HCT116 (cell line): Measurements from ENCODE around the gene SMIM35.

Source experiments
- ELF1 ChIP-seq: IDR thresholded peaks from 2 replicates; pipeline ENCODE4 v1.6.1; 2012; ENCODE audit warnings: low read depth, borderline replicate concordance
- EZH2 ChIP-seq: fragments of 200-600 bp; sonication (generic); IDR thresholded peaks from 2 replicates; pipeline ENCODE4 v1.6.1; 2017; ENCODE audit warnings: antibody characterized with exemption, mixed run types
- JUND ChIP-seq: IDR thresholded peaks from 2 replicates; pipeline ENCODE4 v1.6.1; 2012
- MAX ChIP-seq: IDR thresholded peaks from 2 replicates; pipeline ENCODE4 v1.6.1; 2012
- POLR2AphosphoS5 ChIP-seq: IDR thresholded peaks from 2 replicates; pipeline ENCODE4 v1.6.1; 2011; ENCODE audit warnings: mild to moderate bottlenecking, low read depth, low read length, moderate library complexity
- RAD21 ChIP-seq: IDR thresholded peaks from 2 replicates; pipeline ENCODE4 v1.6.1; 2012; ENCODE audit warnings: low read depth, mild to moderate bottlenecking
- SIN3A ChIP-seq: IDR thresholded peaks from 2 replicates; pipeline ENCODE4 v1.6.1; 2012; ENCODE audit warnings: low read depth
- ZNF274 ChIP-seq: fragments of 200-500 bp; sonication (Bioruptor generic); IDR thresholded peaks from 2 replicates; pipeline ENCODE4 v1.6.1; 2014; ENCODE audit warnings: mild to moderate bottlenecking, low read depth, low read length, inconsistent platforms

- TF ChIP-seq MAX (no peak), ELF1 (no peak), JUND (no peak), RAD21 (no peak), ZNF274 (no peak), EZH2 (no peak), POLR2AphosphoS5 (no peak), SIN3A (no peak)
These were observed 119.9 kb downstream of the SMIM35 start for GRCh38 chr11:117966908-117967307.
